Vagina (tissue), 2 donors: Measurements from ENCODE around the gene AGBL1. TPM values are rescaled to one million over a fixed set of nuclear protein-coding genes. Genes with fewer than 3 reads are reported as not detected.
"Not testable (repeated sequence)": the region's sequence is repeated elsewhere in the genome, so short reads cannot be mapped to it uniquely, and the experiment has no call there.

ENCODE experiments used
- DNase-seq, 2 donors: peaks; one replicate each; pipeline ENCODE4 v3.0.0-alpha.2; 2017; ENCODE audit errors: extremely low spot score in 2 of 2
- H3K27ac ChIP-seq: fragments of 200-600 bp; sonication (generic); one replicate; pipeline ENCODE4 v1.5.1; 2019
- H3K27me3 ChIP-seq: fragments of 200-600 bp; sonication (generic); one replicate; pipeline ENCODE4 v1.5.1; 2019
- H3K36me3 ChIP-seq, 2 donors: fragments of 200-600 bp; sonication (generic); one replicate each; pipeline ENCODE4 v1.5.1; 2017 to 2019
- H3K4me1 ChIP-seq: fragments of 200-600 bp; sonication (generic); one replicate; pipeline ENCODE4 v1.5.1; 2019
- H3K4me3 ChIP-seq, 2 donors: fragments of 200-600 bp; sonication (generic); 1 replicate in 1 of 2; 2 replicates in 1 of 2; pipeline ENCODE4 v1.5.1; 2016 to 2019
- H3K9me3 ChIP-seq: fragments of 200-600 bp; sonication (generic); one replicate; pipeline ENCODE4 v1.5.1; 2019
- CTCF ChIP-seq, 3 experiments: fragments of 450-650 bp in 2 of 3; fragments of 200-600 bp in 1 of 3; sonication (generic) in 1 of 3; IDR thresholded peaks; one replicate each; pipeline ENCODE4 v1.5.1; 2017 to 2019; ENCODE audit warnings: antibody characterized with exemption in 3 of 3, mild to moderate bottlenecking in 2 of 3, moderate library complexity in 2 of 3
- POLR2A ChIP-seq, 2 donors: fragments of 450-650 bp; IDR thresholded peaks; one replicate each; pipeline ENCODE4 v1.6.1; 2017; ENCODE audit warnings: antibody characterized with exemption in 2 of 2, mild to moderate bottlenecking in 2 of 2, moderate library complexity in 2 of 2
- POLR2AphosphoS5 ChIP-seq, 2 donors: sonication (generic); formaldehyde crosslinking; IDR thresholded peaks; one replicate each; pipeline ENCODE4 v1.9.0; 2017; ENCODE audit warnings: antibody characterized with exemption in 2 of 2, mild to moderate bottlenecking in 2 of 2, low read depth in 1 of 2; ENCODE audit not compliant: insufficient read depth in 1 of 2
- intact Hi-C: fragments of 100-400 bp; cut with DNase I; formaldehyde crosslinking; loops from one replicate; pipeline ENCODE4 v1.15.1; 2023
- total RNA-seq: library from RNA; depleted of rRNA; stranded (reverse); fragments of >200 nt; gene quantifications from one replicate; pipeline ENCODE4 v1.2.3, GENCODE V29; 2016

Gene AGBL1
- total RNA-seq, 1 donor from 2014 or later, result not detected

DNA sequence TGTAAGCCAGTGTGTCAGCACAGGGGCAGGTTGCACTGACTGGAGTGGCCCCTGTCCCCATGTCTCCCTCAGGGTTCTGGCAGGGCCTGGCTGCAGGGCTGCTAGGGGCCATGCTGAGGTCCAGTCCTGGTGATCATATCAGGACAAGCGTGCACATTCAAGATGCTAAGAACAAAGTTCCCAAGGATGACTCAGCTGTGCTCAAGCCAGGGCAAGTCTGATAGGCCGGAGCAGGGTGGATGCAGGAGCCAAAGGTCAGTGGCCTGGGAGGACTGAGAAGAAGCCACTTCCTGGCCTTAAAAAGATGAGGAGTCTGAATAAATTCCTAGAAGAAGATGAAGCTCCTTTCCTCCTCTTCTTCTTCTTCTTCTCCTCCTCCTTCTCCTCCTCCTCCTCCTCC, 353.2 kb downstream of the AGBL1 start:
- intact Hi-C loops, result no loop called here
- DNase-seq, result no peak
- Histone ChIP-seq H3K4me3 (no peak overlapping the region), H3K4me1 (no peaks in the 10 kb centered on the region), H3K9me3 (no peaks in the 10 kb centered on the region), H3K27me3 (no peaks in the 10 kb centered on the region), H3K27ac (no peak overlapping the region), H3K36me3 (no peaks in the 10 kb centered on the region)
- TF ChIP-seq POLR2A (IDR thresholded peaks at IDR 0.05), result no peak

DNA sequence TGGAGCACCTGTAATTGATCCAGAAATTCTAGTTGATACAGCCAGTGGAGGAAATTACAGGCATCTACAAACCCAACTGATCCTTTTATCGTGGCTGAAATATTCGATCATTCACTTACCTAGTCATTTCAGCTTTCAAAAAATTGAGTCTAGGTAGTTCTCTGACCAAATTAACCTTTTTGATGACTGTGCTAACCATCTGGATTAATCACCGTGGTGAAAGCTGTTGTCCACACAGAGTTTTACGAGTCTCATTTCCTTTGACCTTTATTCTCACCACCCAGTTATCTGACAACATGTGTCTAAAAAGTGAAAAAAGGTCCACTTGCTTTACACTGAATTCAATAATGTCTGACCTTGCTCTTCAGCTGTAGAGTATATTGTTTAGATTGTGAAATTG, 354.3 kb downstream of the AGBL1 start:
- Histone ChIP-seq H3K4me3 (no peak overlapping the region), H3K36me3 (no peaks in the 10 kb centered on the region), H3K9me3 (no peaks in the 10 kb centered on the region), H3K27ac (no peak overlapping the region), H3K4me1 (no peaks in the 10 kb centered on the region), H3K27me3 (no peaks in the 10 kb centered on the region)
- TF ChIP-seq CTCF (IDR thresholded peaks at IDR 0.05) (no peak), POLR2A (IDR thresholded peaks at IDR 0.05) (no peak), POLR2AphosphoS5 (IDR thresholded peaks at IDR 0.05; ENCODE audit: insufficient read depth in 1 of 2, low read depth in 1 of 2) (no peak)
- intact Hi-C loops, result no loop called here
- DNase-seq, result no peak

DNA sequence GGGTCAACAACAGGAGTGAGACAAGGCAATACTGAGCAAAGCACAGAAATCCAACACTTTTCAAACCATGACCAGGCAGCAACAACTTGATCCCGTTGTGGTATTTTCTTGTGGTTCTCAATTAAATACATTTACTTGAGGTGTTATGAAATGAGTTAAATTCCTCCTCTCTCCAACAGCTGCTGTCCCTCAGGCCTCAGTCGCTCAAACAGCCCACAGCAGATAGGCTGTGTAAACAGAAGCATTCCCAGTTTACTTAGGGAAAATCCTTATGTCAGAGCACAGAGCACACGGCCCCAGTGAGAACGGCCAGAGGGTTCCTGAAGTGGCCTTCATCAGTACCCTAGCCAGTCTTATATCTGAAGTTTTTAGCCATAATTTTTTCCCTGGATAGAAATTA, 359.9 kb downstream of the AGBL1 start:
- no peaks in the 10 kb centered on the region for H3K9me3 ChIP-seq
- H3K4me1 ChIP-seq, result no peaks in the 10 kb centered on the region
- no peaks in the 10 kb centered on the region for H3K27me3 ChIP-seq
- H3K27ac ChIP-seq, result no peak overlapping the region
- no peaks in the 10 kb centered on the region for H3K36me3 ChIP-seq
- H3K4me3 ChIP-seq, result no peak overlapping the region
- no peak for DNase-seq
- no peak for TF ChIP-seq POLR2AphosphoS5 (IDR thresholded peaks at IDR 0.05; ENCODE audit: insufficient read depth in 1 of 2, low read depth in 1 of 2)
- TF ChIP-seq CTCF (IDR thresholded peaks at IDR 0.05), result no peak
- no peak for TF ChIP-seq POLR2A (IDR thresholded peaks at IDR 0.05)
- intact Hi-C loops, result no loop called here

DNA sequence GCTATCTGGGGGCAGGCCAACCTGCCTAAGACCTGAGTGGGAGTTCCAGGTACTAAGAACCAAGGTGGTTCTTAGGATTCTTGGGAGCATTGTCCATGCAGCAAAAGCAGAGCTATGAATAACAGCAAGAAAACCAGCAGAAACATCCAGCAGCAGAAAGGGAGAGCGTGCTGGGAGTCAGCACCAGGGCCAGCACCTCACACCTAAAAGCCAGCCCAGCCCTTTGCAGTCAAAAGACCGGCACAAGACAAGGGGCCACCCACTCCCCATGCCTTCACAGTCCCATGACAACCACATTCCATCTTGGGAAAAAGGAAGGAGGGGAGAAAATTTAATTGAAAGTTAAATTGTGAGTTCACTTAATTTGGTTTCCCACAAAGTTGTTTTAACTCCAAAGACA, 364.9 kb downstream of the AGBL1 start:
- no peak for DNase-seq
- intact Hi-C loops, result no loop called here

DNA sequence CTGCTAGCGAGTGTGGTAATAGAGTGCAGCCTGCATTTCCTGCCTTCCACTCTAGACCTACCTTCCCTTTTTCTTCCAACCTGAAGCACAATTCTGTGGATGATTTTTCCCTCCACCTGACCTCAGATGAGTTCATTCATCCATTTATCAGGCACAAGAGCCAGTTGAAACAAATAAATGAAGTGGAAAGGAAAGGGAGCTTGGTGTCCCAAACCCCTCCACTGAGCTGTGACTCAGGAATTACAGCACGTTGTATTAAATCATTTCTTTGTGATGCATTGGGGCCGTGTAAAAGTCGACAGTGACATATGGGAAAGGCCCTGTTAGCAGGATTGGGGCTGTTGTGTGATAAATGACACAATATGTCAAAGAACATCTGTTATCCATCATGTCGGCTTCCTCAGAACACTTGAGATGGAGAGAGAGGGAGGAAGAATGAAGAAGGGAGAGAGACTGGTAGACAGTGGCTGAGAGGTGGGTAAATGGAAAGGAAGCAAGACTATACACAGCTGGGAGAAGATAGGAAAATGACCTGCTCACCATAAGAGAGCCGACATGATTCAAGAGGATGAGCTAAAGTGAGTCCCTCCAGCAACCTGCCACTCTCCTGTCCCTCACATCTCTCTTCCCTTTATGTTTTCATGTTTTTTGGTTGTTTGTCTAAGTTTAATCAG, 366.0 kb downstream of the AGBL1 start:
- Histone ChIP-seq H3K9me3 (no peaks in the 10 kb centered on the region), H3K4me1 (no peaks in the 10 kb centered on the region), H3K27ac (no peak overlapping the region), H3K27me3 (no peaks in the 10 kb centered on the region), H3K36me3 (no peaks in the 10 kb centered on the region), H3K4me3 (no peak overlapping the region)
- intact Hi-C loops, result no loop called here
- DNase-seq, result no peak
- no peak for TF ChIP-seq POLR2AphosphoS5 (IDR thresholded peaks at IDR 0.05; ENCODE audit: insufficient read depth in 1 of 2, low read depth in 1 of 2)
- no peak for TF ChIP-seq POLR2A (IDR thresholded peaks at IDR 0.05)

More for the DNA sequence above, 364.9 kb downstream of the AGBL1 start:
- H3K27me3 ChIP-seq, result no peaks in the 10 kb centered on the region
- no peak for TF ChIP-seq CTCF (IDR thresholded peaks at IDR 0.05)
- TF ChIP-seq POLR2A (IDR thresholded peaks at IDR 0.05), result no peak
- H3K4me3 ChIP-seq, result no peak overlapping the region
- H3K36me3 ChIP-seq, result no peaks in the 10 kb centered on the region
- no peaks in the 10 kb centered on the region for H3K9me3 ChIP-seq
- no peaks in the 10 kb centered on the region for H3K4me1 ChIP-seq
- no peak overlapping the region for H3K27ac ChIP-seq

DNA sequence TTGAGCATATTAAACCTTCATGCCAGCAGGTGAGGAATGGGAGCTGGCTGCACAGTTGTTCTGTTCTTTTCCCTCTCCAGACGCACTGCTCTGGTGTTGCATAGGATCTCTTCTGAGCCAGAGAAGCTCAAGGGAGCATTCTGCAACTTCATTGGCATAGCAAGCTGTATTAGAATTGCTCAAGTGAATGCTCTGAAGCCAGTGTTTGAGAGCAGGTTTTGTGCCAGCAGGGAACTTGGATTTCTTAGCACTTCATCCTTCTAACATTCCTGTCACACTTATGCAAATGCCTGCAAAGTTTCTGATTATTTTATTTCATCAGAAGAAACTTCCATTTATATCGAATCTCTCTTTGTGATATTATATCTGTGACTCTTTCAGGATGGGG, 366.6 kb downstream of the AGBL1 start:
- H3K36me3 ChIP-seq, result no peaks in the 10 kb centered on the region
- H3K4me3 ChIP-seq, result no peak overlapping the region
- DNase-seq, result no peak
- H3K27ac ChIP-seq, result no peak overlapping the region
- TF ChIP-seq POLR2A (IDR thresholded peaks at IDR 0.05), result no peak
- no peak for TF ChIP-seq POLR2AphosphoS5 (IDR thresholded peaks at IDR 0.05; ENCODE audit: insufficient read depth in 1 of 2, low read depth in 1 of 2)
- no peak for TF ChIP-seq CTCF (IDR thresholded peaks at IDR 0.05)
- H3K27me3 ChIP-seq, result no peaks in the 10 kb centered on the region
- intact Hi-C loops, result no loop called here
- H3K4me1 ChIP-seq, result no peaks in the 10 kb centered on the region
- no peaks in the 10 kb centered on the region for H3K9me3 ChIP-seq

DNA sequence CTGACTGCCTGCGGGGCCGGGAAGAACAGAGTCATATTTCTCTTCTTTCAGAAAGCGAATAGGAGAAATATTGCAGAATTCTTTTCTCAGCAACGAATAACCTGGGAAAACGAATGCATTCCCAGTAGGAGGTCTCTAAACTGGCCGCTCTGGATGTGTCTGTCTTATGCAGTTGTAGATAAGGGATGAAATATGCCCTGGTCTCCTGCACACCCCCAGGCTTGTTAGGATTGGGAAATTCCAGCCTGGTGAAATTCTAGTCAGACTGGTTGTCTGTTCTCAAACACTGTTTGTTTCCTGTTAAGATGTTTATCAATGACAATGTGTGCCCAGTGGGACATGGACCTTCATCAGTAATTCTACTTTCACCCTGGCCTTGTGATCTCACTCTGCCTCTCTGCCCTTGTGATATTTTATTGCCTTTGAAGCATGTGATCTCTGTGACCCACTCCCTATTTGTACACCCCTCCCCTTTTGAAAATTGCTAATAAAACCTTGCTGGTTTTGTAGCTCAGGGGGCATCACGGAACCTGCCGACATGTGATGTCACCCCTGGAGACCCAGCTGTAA, 385.9 kb downstream of the AGBL1 start:
- H3K4me1 ChIP-seq, intact Hi-C loops, DNase-seq, H3K27me3 ChIP-seq, H3K4me3 ChIP-seq, H3K27ac ChIP-seq, H3K36me3 ChIP-seq, H3K9me3 ChIP-seq: not testable (repeated sequence)
